Left cardiac atrium (tissue), 4 donors: ENCODE data around the gene NIPBL. TPM values are rescaled to one million over a fixed set of nuclear protein-coding genes. Genes with fewer than 3 reads are reported as not detected.
"Not testable (repeated sequence)": the region's sequence is repeated elsewhere in the genome, so short reads cannot be mapped to it uniquely, and the experiment has no call there.

Source experiments
- ATAC-seq, 2 donors: fragments of 200-7000 bp; cut with Tn5 transposase; one replicate each; pipeline ENCODE4 v1.9.1; 2020; ENCODE audit warnings: mild to moderate bottlenecking in 2 of 2, moderate library complexity in 2 of 2
- DNase-seq: peaks from one replicate; pipeline ENCODE4 v3.0.0-alpha.2; 2020
- intact Hi-C, 2 donors: fragments of 100-400 bp; cut with DNase I; formaldehyde crosslinking; loops; one replicate each; pipeline versions ENCODE4 v1.14.1 to v1.15.1; 2022 to 2023
- total RNA-seq, 2 donors: library from RNA; stranded (reverse); fragmentation: NEBNext Ultra II Directional; extraction: Animal tissue kit (Norgen Biotek cat#: 25700); gene quantifications; one replicate each; pipeline ENCODE4 v1.2.1, GENCODE V29; 2021
- donor health status: DM: no; HTN: yes; CAD: no.
- donor health status: DM: no; HTN: yes; CAD: no; lungs with severe emphysema.
- donor health status: DM: yes; HTN: yes; CAD: no.
- donor health status: Dilated cardiomyopathy.

Gene NIPBL
- total RNA-seq, 2 donors from 2014 or later = 40.2 to 46.6 TPM

DNA sequence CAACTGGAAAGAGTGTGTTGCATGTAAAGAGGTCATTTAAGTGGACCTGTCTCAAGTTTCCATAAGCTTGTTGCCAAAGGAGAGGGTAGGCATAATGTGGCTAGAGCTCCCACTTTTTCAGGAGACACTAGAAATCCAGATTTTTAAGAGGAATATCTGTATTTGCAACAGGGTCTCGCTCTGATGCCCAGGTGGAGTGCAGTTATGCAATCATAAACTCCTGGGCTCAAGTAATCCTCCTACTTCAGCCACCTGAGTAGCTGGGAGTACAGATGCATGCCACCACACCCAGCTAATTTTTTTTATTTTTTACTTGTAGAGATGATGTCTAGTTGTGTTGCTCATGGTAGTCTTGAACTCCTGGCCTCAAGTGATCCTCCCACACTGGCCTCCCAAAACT, 183.5 kb downstream of the NIPBL start:
- intact Hi-C loops = no loop called here
- DNase-seq (no peak), ATAC-seq (no peak)

DNA sequence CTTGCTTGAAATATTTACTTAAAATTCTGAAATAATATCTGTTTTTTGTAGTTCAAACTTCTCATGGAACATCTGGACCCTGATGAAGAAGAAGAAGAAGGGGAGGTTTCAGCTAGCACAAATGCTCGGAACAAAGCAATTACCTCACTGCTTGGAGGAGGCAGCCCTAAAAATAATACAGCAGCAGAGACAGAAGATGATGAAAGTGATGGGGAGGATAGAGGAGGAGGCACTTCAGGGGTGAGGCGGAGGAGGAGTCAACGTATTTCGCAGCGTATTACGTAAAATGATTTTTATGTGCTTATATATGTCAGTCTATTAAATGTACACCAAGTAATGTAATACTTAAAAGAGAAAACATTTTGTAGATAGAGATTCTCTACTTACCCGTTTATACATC, 187.2 kb downstream of the NIPBL start:
- ATAC-seq (no peak), DNase-seq (no peak)
- intact Hi-C loops = no loop called here

DNA sequence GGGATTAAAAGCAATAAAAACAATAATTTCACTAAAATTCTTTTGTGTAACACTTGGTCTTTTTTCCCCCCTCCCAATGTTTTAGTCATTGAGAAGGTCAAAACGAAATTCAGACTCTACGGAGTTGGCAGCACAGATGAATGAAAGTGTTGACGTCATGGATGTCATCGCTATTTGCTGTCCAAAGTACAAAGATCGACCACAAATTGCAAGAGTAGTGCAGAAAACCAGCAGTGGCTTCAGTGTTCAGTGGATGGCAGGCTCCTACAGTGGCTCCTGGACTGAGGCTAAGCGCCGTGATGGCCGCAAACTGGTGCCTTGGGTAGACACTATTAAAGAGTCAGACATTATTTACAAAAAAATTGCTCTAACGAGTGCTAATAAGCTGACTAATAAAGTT, 187.9 kb downstream of the NIPBL start:
- DNase-seq = no peak
- no peak for ATAC-seq
- intact Hi-C loops = no loop called here

DNA sequence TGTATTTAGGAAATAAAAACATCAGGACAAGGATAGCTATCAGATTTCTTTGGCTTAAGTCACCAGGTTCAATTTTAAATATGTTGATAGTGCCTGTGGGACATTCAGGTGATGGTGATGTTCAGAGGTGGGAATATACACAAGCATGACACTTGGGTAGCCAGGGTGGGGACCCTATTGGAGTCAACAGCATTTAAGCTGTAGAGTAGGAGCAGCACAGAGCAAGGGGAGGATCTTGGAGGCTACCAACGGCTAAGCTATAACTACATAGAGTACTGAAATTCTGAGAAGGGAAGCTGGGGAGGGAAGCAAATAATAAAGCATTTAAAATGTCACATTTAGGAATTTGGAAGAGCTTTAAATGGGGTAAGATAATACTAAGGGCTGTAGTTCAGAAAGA, 194.9 kb downstream of the NIPBL start:
- intact Hi-C loops = no loop called here
- ATAC-seq = peak in 1 of 2 donors; percentile 37
- no peak for DNase-seq

DNA sequence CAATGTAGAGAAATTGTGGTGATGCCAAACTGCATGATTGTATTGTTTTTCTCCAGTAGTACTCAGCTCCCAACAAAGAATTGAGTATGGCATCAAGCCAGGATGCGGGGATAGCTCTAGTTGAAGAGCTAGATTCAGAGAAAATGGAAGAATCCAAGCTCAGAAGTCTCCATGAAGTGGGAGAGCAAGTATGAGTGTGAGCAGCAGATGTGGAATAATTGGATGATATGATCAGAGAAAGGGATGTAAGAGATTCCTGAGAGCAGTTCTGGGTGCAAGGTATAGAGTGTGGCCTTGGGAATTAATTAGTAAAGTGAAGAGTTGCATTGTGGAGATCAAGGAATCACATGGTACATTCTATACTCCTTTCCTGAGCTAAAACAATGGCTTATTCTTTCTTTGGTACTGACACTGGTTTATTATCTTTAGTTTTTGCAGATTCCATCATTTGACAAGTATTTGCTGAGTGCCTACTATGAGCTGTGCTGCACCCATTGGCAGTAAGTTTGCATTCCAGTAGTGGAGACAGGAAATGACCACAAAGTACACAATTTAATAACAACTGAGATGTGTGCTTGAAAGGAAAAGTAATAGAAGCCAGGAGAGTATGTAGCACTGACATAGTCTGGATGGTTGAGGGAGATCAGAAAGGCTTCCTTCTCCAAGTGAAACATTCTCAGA, 195.5 kb downstream of the NIPBL start:
- ATAC-seq = peak; percentile 57 to 78
- intact Hi-C loops = no loop called here
- DNase-seq = no peak

DNA sequence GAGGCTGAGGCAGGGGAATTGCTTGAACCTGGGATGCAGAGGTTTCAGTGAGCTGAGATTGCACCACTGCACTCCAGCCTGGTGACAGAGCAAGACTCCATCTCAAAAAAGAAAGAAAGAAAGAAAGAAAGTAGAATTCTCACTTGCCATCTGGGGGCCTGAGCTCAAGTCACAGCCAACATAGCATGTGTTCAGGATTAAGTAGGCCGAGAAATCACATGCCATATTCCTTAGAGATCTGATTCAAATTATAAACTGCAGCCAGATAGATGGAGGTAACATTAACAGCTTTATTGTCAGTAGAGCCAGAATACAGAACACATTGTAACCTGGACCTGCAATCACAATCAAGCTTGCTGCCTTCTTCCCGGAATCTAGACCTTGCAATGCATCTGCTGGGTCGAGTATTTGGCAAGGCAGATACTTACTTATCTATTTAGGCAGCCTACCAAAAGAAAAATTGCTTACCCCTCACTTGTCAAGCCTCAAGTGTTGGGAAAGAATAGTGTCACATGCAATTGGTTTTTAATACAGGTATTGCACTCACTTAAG, 198.9 kb downstream of the NIPBL start:
- ATAC-seq (no peak), DNase-seq (no peak)
- intact Hi-C loops = no loop called here

DNA sequence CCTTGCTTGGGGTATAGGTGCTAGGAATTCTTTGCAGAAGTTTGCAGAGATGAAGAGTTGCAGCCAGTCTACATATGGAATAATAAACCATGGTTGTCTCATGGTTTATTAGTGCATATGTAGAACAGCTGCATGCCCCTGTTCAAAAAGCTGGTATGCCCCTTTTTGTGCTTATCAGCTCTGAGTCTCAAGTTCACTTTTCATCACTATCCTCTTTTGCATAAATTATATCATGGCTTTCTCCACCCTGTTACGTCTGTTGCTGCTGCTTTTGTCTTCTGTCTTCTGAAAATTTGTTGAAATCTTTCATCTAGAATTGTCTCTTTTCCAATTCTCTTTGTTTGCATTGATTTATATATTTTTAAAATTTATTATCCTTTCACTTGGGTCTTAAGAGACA, 200.6 kb downstream of the NIPBL start:
- intact Hi-C loops = no loop called here
- DNase-seq (no peak), ATAC-seq (no peak)

DNA sequence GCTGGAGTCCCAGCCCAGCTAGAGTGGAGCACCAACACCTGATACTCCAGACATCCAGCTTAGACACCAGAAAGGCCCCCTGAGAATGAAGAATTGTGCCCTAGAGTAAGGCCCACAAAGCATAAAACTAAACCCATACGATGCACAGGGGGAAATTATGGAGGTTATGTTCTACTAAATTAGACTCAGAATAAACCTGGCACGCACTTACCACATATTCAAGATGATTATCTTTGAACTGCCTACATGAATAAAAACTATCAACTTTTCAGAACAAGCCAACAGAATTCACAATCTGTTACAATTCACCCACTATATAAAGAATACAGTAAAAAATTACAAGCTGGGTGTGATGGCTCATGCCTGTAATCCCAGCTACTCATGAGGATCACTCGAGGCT, 204.1 kb downstream of the NIPBL start:
- intact Hi-C loops = no loop called here
- no peak for ATAC-seq
- no peak for DNase-seq

DNA sequence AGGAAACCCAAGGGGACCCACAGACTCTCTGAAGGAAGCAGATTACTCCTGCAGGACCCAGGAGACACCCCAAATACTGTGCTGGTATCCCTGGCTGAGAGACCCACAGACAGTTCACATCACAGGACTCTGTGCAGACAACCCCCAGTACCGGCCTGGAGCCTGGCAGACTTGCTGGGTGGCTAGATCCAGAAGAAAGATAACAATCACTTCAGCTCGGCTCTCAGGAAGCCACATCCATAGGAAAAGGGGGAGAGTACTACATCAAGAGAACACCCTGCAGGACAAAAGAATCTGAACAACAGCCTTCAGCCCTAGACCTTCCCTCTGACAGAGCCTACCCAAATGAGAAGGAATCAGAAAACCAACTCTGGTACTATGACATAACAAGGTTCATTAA, 206.4 kb downstream of the NIPBL start:
- ATAC-seq, DNase-seq, intact Hi-C loops: not testable (repeated sequence)

DNA sequence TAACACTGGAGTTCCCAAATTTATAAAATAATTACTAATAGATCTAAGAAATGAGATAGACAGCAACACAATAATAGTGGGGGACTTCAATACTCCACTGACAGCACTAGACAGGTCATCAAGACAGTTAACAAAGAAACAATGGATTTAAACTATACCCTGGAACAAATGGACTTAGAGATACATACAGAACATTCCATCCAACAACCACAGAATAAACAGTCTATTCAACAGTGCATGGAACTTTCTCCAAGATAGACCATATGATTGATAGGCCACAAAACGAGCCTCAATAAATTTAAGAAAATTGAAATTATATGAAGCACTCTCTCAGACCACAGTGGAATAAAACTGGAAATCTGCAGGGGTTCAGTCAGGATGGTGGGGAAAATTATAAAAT, 209.5 kb downstream of the NIPBL start:
- intact Hi-C loops, ATAC-seq, DNase-seq: not testable (repeated sequence)

DNA sequence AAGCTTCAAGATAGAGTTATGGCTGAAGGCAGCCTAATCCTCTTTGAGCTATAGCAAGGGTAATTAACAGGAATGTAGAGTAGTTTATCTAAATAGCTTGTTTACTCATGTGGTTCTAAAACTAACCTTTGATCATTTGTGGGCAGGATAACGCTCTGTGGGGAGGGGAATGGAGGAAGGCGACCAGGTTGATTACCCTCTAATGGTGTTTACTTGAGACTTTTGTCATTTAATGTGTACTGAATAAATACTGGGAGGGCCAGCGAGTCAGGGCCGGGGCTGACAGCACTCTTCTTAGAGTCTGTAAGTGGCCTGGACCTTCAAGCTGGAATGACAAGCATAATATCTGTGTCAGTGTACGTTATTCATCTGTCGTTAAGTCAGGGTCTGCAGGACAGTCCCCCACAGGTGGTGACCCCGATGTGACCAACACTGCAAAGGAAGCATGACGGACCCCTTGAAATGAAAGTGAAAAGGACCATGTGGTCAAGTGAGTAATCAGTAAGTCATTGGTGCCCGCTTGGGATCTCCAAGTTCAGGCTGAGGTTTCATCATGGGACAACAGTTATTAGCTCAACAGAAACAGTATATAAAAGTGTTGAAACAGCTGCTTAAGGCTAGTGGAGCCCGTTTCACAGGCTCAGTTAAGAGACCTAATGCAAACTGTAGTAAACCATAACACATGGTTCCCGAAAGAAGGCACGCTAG, 210.1 kb downstream of the NIPBL start:
- no peak for DNase-seq
- ATAC-seq = no peak
- intact Hi-C loops = no loop called here

DNA sequence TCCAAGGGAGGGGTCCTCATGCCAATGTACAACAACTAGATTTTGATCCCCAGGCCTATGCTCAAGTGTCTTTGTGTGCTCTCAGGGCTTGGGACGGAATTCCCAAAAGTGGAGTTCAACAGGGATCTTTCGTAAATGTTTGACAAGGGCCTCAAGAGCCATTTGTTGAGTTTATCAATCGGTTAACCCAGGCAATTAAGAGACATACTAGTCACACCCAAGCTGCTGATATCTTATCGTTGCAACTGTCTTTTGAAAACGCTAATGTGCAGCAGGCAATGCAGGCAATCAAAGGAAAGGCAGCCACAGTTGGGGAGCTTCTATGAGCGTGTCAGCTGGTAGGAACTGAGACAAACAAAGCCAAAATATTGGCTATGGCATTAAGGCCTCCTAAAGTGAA, 211.4 kb downstream of the NIPBL start:
- intact Hi-C loops = no loop called here
- DNase-seq (no peak), ATAC-seq (no peak)

DNA sequence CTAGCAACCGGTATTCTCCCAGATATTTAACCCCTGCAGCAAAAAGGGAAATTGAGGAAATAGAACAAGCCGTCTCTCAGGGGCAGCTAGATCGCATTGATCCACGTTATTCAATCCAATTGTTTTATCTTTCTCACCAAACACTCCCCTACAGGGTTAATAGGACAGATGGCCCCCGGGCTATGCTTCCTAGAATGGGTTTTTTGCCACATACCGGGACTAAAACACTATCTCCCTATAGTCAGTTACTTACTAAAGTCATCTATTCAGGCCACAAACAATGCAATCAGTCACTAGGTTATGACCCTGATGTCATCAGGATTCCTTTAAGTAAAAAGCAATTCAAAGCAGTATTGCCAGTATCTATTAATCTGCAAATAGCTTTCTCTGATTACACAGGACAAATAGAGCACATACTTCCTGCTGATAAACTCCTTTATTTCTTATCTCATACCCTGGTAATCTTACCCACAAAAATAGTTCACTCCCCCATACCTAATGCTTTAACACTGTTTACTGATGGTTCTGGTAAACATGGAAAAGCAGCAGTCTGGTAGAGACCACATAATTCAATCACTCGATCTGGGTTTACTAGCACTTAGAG, 213.7 kb downstream of the NIPBL start:
- ATAC-seq (no peak), DNase-seq (no peak)
- intact Hi-C loops = no loop called here

DNA sequence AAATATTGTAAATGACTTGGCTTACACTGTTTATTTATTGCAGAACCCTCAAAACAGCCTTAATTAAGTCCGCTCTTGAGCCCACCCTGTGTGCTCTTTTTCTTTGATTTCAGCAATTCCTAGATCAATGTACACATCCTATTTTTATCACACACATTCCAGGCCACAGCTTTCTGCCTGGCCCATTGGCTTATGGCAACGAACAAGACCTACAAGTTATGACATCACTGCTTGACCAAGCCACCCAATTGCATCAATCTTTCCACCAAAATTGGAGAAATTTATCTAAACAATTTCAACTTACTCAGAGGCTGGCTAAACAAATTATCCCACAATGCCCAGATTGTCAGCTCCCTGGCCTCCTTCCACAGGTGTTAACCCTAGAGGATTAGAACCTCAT, 214.2 kb downstream of the NIPBL start:
- DNase-seq (no peak), ATAC-seq (no peak)
- intact Hi-C loops = no loop called here

DNA sequence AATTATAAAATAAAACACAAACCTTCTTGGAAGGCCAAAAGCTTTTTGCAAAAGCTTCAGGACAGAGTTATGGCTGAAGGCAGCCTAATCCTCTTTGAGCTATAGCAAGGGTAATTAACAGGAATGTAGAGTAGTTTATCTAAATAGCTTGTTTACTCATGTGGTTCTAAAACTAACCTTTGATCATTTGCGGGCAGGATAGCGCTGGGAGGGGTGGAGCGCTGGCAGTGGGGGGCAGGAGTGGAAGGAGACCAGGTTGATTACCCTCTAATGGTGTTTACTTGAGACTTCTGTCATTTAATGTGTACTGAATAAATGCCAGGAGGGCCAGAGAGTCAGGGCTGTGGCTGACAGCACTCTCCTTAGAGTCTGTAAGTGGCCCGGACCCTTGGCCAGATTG, 217.2 kb downstream of the NIPBL start:
- ATAC-seq, intact Hi-C loops, DNase-seq: not testable (repeated sequence)

DNA sequence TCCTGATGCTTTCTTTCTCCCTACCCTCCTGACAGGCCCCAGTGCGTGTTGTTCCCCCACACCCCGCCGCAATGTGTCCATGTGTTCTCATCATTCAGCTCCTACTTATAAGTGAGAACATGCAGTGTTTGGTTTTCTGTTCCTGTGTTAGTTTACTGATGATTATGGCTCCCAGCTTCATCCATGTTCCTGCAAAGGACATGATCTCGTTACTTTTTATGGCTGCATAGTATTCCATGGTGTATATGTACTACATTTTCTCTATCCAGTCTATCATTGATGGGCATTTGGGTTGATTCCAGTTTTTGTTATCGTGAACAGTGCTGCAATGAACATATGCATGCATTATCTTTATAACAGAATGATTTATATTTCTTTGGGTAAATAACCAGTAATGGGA, 222.7 kb downstream of the NIPBL start:
- intact Hi-C loops, DNase-seq, ATAC-seq: not testable (repeated sequence)

DNA sequence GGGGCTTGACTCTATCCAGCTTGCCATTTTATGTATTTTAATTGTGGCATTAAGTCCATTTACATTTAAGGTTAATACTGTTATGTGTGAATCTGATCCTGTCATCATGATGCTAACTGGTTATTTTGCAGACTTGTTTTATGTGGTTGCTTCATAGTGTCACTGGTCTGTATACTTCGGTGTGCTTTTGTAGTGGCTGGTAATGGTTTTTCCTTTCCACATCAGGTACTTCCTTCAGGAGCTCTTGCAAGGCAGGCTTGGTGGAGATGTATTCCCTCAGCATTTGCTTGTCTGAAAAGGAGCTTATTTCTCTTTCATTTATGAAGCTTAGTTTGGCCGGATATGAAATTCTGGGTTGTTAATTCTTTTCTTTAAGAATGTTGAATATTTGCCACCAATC, 226.7 kb downstream of the NIPBL start:
- no peak for ATAC-seq
- DNase-seq = no peak
- intact Hi-C loops = no loop called here

DNA sequence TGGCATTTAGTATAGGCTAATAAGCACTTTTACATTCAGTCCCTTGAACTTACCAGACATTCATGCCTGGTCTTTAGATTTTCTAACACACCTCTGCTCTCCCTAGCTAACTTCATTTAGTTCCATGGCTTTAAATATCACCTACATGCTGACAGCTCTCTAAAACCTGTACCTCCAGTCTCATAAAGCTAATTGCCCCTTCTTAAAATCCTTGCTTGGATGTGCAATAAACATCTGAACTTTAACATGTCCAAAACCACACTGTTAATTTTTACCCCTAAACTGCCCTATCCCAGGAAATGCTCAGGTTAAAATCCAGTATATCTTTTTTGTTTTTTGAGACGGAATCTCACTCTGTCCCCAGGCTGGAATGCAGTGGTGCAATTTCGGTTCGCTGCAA, 232.8 kb downstream of the NIPBL start:
- DNase-seq (no peak), ATAC-seq (no peak)
- intact Hi-C loops = no loop called here

DNA sequence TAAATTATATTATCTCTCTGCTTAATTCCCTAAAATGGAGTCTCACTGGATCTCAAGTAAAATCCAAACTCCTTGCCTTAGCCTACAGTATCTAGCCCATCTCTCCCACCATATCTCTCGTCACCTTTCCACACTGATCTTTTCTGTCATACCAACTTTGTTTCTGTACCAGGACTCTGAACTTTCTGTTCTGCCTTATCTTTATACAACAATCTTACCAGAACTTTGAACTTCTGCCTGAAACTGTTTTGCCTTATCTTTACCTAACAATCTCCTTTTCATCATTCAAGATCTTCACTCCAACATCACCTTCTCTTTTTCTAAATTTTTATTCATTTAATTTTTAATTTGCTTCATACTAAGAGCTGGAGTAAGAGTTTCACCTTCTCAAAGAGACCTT, 233.6 kb downstream of the NIPBL start:
- intact Hi-C loops = no loop called here
- DNase-seq = no peak
- ATAC-seq = no peak
